ENCODE measurements around the gene PCK2.

PCK2 gene

DNA sequence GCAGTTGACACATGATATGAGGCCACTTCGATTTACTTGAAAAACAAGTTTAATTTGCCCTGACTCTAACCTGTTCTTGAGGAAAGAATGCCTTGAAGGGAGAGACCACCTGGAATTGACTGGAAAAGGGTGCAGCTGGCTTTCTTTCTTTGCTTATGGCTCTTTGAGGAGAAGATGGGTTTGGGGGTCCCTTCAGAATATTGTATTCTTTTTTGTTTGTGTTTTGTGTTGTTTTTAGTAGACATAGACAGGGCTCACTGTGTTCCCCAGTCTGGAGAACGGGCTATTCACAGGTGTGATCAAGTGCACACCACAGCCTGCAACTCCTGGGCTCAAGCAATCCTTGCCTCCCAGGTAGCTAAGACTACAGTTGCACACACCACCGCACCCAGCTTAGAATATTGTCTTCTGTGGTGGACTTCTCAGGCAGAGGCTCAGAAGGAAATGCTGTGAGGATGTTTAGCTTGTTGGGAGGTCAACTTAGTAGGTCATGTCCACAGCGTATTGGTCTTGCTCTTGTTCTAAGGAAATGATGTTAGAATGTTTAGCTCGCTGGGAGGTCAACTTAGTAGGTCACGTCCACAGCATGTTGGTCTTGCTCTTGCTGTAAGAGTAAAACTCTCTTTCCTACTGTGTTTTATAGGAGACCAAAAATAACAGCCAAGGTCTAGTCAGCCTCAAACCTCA, 22.2 kb downstream of the PCK2 start:
- H3K9me3 ChIP-seq = no peaks in the 10 kb centered on the region
- H3K27me3 ChIP-seq = no peaks in the 10 kb centered on the region
- peak overlapping the region; percentile 67 to 84 for H3K4me3 ChIP-seq (ENCODE audit: low read depth in 1 of 2, low read length in 1 of 2)
- H3K27ac ChIP-seq = peak overlapping the region; percentile 98
- TF ChIP-seq, protein P1, sequence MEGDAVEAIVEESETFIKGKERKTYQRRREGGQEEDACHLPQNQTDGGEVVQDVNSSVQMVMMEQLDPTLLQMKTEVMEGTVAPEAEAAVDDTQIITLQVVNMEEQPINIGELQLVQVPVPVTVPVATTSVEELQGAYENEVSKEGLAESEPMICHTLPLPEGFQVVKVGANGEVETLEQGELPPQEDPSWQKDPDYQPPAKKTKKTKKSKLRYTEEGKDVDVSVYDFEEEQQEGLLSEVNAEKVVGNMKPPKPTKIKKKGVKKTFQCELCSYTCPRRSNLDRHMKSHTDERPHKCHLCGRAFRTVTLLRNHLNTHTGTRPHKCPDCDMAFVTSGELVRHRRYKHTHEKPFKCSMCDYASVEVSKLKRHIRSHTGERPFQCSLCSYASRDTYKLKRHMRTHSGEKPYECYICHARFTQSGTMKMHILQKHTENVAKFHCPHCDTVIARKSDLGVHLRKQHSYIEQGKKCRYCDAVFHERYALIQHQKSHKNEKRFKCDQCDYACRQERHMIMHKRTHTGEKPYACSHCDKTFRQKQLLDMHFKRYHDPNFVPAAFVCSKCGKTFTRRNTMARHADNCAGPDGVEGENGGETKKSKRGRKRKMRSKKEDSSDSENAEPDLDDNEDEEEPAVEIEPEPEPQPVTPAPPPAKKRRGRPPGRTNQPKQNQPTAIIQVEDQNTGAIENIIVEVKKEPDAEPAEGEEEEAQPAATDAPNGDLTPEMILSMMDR (IDR thresholded peaks at IDR 0.05) = no peak
- H3K4me1 ChIP-seq (ENCODE audit: control insufficient read depth in 1 of 2, insufficient read depth in 1 of 2, low read depth in 1 of 2, low read length in 1 of 2) = peaks cover 23 to 28% of the 10 kb centered on the region in 2 experiments
- H3K36me3 ChIP-seq = peaks cover 43% of the 10 kb centered on the region

DNA sequence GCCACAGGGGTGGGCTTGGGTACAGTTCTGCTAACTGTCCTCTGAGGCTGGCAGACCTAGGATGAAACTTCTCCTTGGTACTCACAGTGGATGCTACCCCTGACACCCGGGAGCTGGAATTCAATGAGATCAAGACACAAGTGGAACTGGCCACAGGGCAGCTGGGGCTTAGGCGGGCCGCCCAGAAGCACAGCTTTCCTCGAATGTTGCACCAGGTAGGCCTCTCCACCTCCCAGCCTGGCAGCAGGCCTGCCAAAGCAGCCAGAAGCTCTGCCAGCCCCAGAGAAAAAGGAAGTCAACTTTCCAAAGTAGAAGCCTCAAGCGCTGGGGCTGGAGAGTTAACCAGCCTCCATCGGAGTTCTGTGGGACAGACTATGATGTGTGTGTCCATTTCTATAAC, 23.1 kb downstream of the PCK2 start:
- Histone ChIP-seq H3K4me3 (ENCODE audit: low read depth in 1 of 2, low read length in 1 of 2) (no peak overlapping the region), H3K4me1 (ENCODE audit: control insufficient read depth in 1 of 2, insufficient read depth in 1 of 2, low read depth in 1 of 2, low read length in 1 of 2) (peaks cover 23 to 28% of the 10 kb centered on the region in 2 experiments), H3K36me3 (peaks cover 52% of the 10 kb centered on the region), H3K9me3 (no peaks in the 10 kb centered on the region), H3K27me3 (no peaks in the 10 kb centered on the region), H3K27ac (peak overlapping the region; percentile 98)
- TF ChIP-seq, protein P1 (IDR thresholded peaks at IDR 0.05) = no peak

- Histone ChIP-seq H3K27ac (no peak overlapping the region), H3K9me3 (no peaks in the 10 kb centered on the region), H3K4me3 (ENCODE audit: low read depth in 1 of 2, low read length in 1 of 2) (no peak overlapping the region), H3K36me3 (peaks cover 77% of the 10 kb centered on the region), H3K27me3 (no peaks in the 10 kb centered on the region), H3K4me1 (ENCODE audit: control insufficient read depth in 1 of 2, insufficient read depth in 1 of 2, low read depth in 1 of 2, low read length in 1 of 2) (peaks cover 14 to 18% of the 10 kb centered on the region in 2 experiments)
- TF ChIP-seq, protein P1 (IDR thresholded peaks at IDR 0.05) = no peak
Observed at GRCh38 chr14:24119691-24120090, 25.6 kb downstream of the PCK2 start.

GRCh38 chr14:24121210-24121609, 27.1 kb downstream of the PCK2 start:
- H3K9me3 ChIP-seq = no peaks in the 10 kb centered on the region
- peaks cover 91% of the 10 kb centered on the region for H3K36me3 ChIP-seq
- H3K27me3 ChIP-seq = no peaks in the 10 kb centered on the region
- H3K4me3 ChIP-seq (ENCODE audit: low read depth in 1 of 2, low read length in 1 of 2) = no peak overlapping the region
- no peak overlapping the region for H3K27ac ChIP-seq
- TF ChIP-seq, protein P1 (IDR thresholded peaks at IDR 0.05) = no peak
- peaks cover 5 to 7% of the 10 kb centered on the region in 2 experiments for H3K4me1 ChIP-seq (ENCODE audit: control insufficient read depth in 1 of 2, insufficient read depth in 1 of 2, low read depth in 1 of 2, low read length in 1 of 2)

DNA sequence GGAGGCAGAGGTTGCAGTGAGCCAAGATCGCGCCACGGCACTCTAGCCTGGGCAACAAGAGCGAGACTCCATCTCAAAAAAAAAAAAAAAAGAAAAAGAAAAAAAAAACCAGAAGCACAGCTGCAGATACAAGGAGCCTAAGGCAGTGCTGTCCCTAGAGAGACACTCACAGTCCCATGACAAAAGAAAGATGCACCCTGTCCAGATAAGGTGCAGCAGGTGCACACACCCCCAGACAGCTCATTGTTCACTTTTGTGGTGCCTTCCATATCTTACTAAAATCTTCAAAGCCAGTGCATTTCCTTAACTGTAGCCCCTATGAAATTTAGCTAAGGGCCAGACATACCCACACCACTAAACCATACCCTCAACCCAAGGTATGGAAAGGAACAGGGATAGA, 28.3 kb downstream of the PCK2 start:
- Histone ChIP-seq H3K27ac (no peak overlapping the region), H3K9me3 (no peaks in the 10 kb centered on the region), H3K4me3 (ENCODE audit: low read depth in 1 of 2, low read length in 1 of 2) (no peak overlapping the region), H3K4me1 (ENCODE audit: control insufficient read depth in 1 of 2, insufficient read depth in 1 of 2, low read depth in 1 of 2, low read length in 1 of 2) (no peaks in the 10 kb centered on the region), H3K27me3 (no peaks in the 10 kb centered on the region), H3K36me3 (peaks cover 87% of the 10 kb centered on the region)
- TF ChIP-seq, protein P1 (IDR thresholded peaks at IDR 0.05) = no peak

All from neutrophil (primary cell).